Measurements from ENCODE around the gene LONP2. TPM values are rescaled to one million over a fixed set of nuclear protein-coding genes. Genes with fewer than 3 reads are reported as not detected.

The LONP2 gene
- total RNA-seq, 1 experiment from 2014 or later: 46.8 TPM

GRCh38 chr16:48279199-48279598 is 35.1 kb downstream of the LONP2 start:
- Histone ChIP-seq H3K27ac (ENCODE audit: low read depth, low read length) (no peak overlapping the region), H3K4me1 (ENCODE audit: control insufficient read depth in 1 of 2, insufficient read depth in 2 of 2, low read length in 2 of 2) (no peaks in the 10 kb centered on the region), H3K36me3 (ENCODE audit: control insufficient read depth in 1 of 2, insufficient read depth in 2 of 2, low read length in 2 of 2) (no peaks in the 10 kb centered on the region), H3K27me3 (ENCODE audit: insufficient read depth, low read length) (no peaks in the 10 kb centered on the region), H3K4me2 (ENCODE audit: low read length) (no peak overlapping the region), H3K9me3 (ENCODE audit: control insufficient read depth in 1 of 2, insufficient read depth in 1 of 2, low read depth in 1 of 2, low read length in 2 of 2) (no peaks in the 10 kb centered on the region), H3K9ac (ENCODE audit: low read length) (no peak overlapping the region), H4K20me1 (ENCODE audit: insufficient read depth) (no peaks in the 10 kb centered on the region), H2AFZ (ENCODE audit: low read depth, low read length, poor library complexity, severe bottlenecking) (no peak overlapping the region), H3K79me2 (ENCODE audit: insufficient read depth, low read length) (no peaks in the 10 kb centered on the region; the same call in 1 of the 2 replicates), H3K9me2 (ENCODE audit: insufficient read depth) (no peaks in the 10 kb centered on the region), H3K4me3 (replicated peaks in 1 of 2; ENCODE audit: low read depth in 1 of 2, low read length in 2 of 2) (no peak overlapping the region)
- ChIA-PET CTCF (no interaction called here), POLR2A (no interaction called here), RAD21 (ENCODE audit: low non-redundant PET in 1 of 2, low total read pairs in 2 of 2, uncharacterized antibody in 2 of 2, unreplicated experiment in 2 of 2) (no interaction called here)
- no TSS peak for BruUV-seq (replicated peaks)
- DNase-seq (ENCODE audit: low read depth, low spot score): no peak
- no peak for ATAC-seq
- intact Hi-C loops (cut with micrococcal nuclease): no loop called here
- TF ChIP-seq EZH2 (IDR thresholded peaks at IDR 0.05) (no peak), SP1 (IDR thresholded peaks at IDR 0.05; ENCODE audit: low read depth) (no peak), CBX3 (IDR thresholded peaks at IDR 0.05; ENCODE audit: low read depth) (no peak), YY1 (IDR thresholded peaks at IDR 0.05; ENCODE audit: extremely low read depth, insufficient replicate concordance, low read depth, low read length) (no peak), SRF (IDR thresholded peaks at IDR 0.05; ENCODE audit: low read depth) (no peak)
- TF ChIP-seq, protein P1, sequence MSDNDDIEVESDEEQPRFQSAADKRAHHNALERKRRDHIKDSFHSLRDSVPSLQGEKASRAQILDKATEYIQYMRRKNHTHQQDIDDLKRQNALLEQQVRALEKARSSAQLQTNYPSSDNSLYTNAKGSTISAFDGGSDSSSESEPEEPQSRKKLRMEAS (IDR thresholded peaks at IDR 0.05): no peak

GRCh38 chr16:48280546-48280945 is 36.4 kb downstream of the LONP2 start:
- DNase-seq (ENCODE audit: low read depth, low spot score): no peak
- Histone ChIP-seq H3K9me2 (ENCODE audit: insufficient read depth) (no peaks in the 10 kb centered on the region), H3K4me3 (replicated peaks in 1 of 2; ENCODE audit: low read depth in 1 of 2, low read length in 2 of 2) (no peak overlapping the region), H3K9me3 (ENCODE audit: control insufficient read depth in 1 of 2, insufficient read depth in 1 of 2, low read depth in 1 of 2, low read length in 2 of 2) (no peaks in the 10 kb centered on the region), H3K36me3 (ENCODE audit: control insufficient read depth in 1 of 2, insufficient read depth in 2 of 2, low read length in 2 of 2) (no peaks in the 10 kb centered on the region), H3K9ac (ENCODE audit: low read length) (no peak overlapping the region), H3K4me2 (ENCODE audit: low read length) (no peak overlapping the region), H4K20me1 (ENCODE audit: insufficient read depth) (no peaks in the 10 kb centered on the region), H2AFZ (ENCODE audit: low read depth, low read length, poor library complexity, severe bottlenecking) (no peak overlapping the region), H3K27ac (ENCODE audit: low read depth, low read length) (no peak overlapping the region), H3K79me2 (ENCODE audit: insufficient read depth, low read length) (no peaks in the 10 kb centered on the region; the same call in 1 of the 2 replicates), H3K27me3 (ENCODE audit: insufficient read depth, low read length) (no peaks in the 10 kb centered on the region), H3K4me1 (ENCODE audit: control insufficient read depth in 1 of 2, insufficient read depth in 2 of 2, low read length in 2 of 2) (no peaks in the 10 kb centered on the region)
- BruUV-seq (replicated peaks): no TSS peak
- no peak for TF ChIP-seq RAD21 (IDR thresholded peaks at IDR 0.05; ENCODE audit: low read depth)
- no peak for TF ChIP-seq EZH2 (IDR thresholded peaks at IDR 0.05)
- TF ChIP-seq REST (IDR thresholded peaks at IDR 0.05; ENCODE audit: low read depth): no peak
- no peak for TF ChIP-seq ELF1 (IDR thresholded peaks at IDR 0.05; ENCODE audit: borderline replicate concordance, low read depth)
- no peak for TF ChIP-seq SIN3A (IDR thresholded peaks at IDR 0.05; ENCODE audit: low read depth)
- TF ChIP-seq EGR1 (IDR thresholded peaks at IDR 0.05; ENCODE audit: low read depth): no peak
- TF ChIP-seq, protein P2, sequence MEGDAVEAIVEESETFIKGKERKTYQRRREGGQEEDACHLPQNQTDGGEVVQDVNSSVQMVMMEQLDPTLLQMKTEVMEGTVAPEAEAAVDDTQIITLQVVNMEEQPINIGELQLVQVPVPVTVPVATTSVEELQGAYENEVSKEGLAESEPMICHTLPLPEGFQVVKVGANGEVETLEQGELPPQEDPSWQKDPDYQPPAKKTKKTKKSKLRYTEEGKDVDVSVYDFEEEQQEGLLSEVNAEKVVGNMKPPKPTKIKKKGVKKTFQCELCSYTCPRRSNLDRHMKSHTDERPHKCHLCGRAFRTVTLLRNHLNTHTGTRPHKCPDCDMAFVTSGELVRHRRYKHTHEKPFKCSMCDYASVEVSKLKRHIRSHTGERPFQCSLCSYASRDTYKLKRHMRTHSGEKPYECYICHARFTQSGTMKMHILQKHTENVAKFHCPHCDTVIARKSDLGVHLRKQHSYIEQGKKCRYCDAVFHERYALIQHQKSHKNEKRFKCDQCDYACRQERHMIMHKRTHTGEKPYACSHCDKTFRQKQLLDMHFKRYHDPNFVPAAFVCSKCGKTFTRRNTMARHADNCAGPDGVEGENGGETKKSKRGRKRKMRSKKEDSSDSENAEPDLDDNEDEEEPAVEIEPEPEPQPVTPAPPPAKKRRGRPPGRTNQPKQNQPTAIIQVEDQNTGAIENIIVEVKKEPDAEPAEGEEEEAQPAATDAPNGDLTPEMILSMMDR (IDR thresholded peaks at IDR 0.05 in 2 of 3, conservative IDR thresholded peaks at IDR 0.05 in 1 of 3; ENCODE audit: borderline replicate concordance in 1 of 3, insufficient read depth in 1 of 3, low read depth in 2 of 3, low read length in 2 of 3): no peak
- TF ChIP-seq, protein P1 (IDR thresholded peaks at IDR 0.05): no peak
- no peak for ATAC-seq
- intact Hi-C loops (cut with micrococcal nuclease): no loop called here
- ChIA-PET POLR2A (no interaction called here), RAD21 (ENCODE audit: low non-redundant PET in 1 of 2, low total read pairs in 2 of 2, uncharacterized antibody in 2 of 2, unreplicated experiment in 2 of 2) (no interaction called here), CTCF (no interaction called here)

All from HCT116 (cell line).